AG10803 (cell line): ENCODE measurements around the gene NUDCD2.

ENCODE experiments used
- DNase-seq: peaks from one replicate; pipeline ENCODE4 v3.0.0; 2010; ENCODE audit warnings: low read depth
- H3K4me3 ChIP-seq: 2 replicates; pipeline ENCODE4 v1.5.1; 2011; ENCODE audit warnings: mild to moderate bottlenecking, low read length, control low read depth
- TF ChIP-seq, protein P1 (sequence below): conservative IDR thresholded peaks from 2 replicates; pipeline ENCODE4 v1.5.1; 2011; ENCODE audit warnings: mild to moderate bottlenecking, low read length, control low read depth, inconsistent platforms

The NUDCD2 gene

DNA sequence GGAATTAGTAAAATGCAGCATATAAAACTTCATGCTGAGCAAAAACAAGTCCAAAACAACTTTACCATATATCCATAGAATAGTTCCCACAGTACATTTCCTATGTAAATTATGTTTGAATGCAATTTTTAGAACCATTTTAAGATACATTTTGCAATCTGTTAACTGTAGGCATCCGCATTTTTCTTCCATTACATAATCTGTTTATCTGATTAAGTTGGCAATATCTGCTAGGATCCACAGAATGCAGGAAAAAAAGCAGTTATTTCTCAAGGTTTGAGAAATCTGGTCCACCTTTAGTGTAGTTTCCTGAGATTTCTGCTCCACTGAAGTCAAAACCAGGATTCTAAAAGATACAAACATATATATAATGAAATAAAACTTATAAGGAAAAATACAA, 6.2 kb downstream of the NUDCD2 start:
- peak; percentile 51 for DNase-seq
- H3K4me3 ChIP-seq: no peak overlapping the region
- TF ChIP-seq, protein P1, sequence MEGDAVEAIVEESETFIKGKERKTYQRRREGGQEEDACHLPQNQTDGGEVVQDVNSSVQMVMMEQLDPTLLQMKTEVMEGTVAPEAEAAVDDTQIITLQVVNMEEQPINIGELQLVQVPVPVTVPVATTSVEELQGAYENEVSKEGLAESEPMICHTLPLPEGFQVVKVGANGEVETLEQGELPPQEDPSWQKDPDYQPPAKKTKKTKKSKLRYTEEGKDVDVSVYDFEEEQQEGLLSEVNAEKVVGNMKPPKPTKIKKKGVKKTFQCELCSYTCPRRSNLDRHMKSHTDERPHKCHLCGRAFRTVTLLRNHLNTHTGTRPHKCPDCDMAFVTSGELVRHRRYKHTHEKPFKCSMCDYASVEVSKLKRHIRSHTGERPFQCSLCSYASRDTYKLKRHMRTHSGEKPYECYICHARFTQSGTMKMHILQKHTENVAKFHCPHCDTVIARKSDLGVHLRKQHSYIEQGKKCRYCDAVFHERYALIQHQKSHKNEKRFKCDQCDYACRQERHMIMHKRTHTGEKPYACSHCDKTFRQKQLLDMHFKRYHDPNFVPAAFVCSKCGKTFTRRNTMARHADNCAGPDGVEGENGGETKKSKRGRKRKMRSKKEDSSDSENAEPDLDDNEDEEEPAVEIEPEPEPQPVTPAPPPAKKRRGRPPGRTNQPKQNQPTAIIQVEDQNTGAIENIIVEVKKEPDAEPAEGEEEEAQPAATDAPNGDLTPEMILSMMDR: no peak

DNA sequence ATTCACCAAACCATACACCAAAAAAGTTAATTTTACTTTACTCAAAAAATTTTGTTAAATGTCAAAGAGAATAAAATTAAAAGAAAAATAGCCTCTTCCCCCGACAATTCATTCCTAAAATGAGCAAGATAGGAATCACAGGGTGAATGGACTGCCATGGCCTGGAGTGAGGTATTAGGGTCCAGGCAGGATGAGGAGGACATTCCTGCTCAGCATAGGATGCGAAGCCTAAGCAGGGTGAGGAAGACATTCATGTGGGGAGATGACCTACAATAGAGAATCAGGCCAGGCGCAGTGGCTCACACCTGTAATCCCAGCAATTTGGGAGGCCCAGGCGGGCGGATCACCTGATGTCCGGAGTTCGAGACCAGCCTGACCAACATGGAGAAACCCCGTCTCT, 8.4 kb downstream of the NUDCD2 start:
- TF ChIP-seq, protein P1: no peak
- no peak for DNase-seq

DNA sequence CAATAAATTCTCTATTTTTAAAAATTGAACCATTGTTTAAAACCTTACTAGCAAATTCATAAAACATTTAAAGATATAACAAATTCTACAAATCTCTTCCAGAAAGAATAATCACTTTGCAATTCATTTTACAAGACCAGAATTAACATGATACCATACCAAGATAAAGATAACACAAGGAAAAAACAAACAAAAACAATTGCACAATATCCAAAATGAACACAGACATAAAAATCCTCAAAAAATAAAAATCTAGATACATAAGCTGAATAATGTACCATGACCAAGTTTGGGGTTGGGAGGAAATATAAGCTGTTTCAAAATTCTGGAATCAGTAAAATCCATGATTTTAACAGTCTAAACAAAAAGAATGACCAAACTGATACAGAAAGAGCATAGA, 11.4 kb downstream of the NUDCD2 start:
- DNase-seq: no peak
- TF ChIP-seq, protein P1: no peak
- H3K4me3 ChIP-seq: no peak overlapping the region

More for the DNA sequence above, 8.4 kb downstream of the NUDCD2 start:
- H3K4me3 ChIP-seq: no peak overlapping the region

DNA sequence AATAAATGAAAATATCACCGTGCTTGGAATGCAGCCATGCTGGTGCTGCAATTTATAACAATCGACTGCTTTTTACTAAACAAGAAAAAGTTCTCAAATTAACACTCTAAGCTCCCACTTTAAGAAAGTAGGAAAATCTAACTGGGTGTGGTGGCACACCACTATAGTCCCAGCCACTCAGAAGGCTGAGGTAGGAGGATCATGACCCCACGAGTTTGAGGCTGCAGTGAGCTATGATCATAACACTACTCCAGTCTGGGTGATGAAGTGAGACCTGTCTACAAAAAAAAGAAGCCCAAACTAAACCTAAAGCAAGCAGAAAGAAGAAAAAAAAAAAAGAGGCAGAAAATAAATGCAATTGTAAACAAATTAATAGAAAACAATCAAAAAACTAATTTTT, 12.0 kb downstream of the NUDCD2 start:
- TF ChIP-seq, protein P1: no peak
- H3K4me3 ChIP-seq: no peak overlapping the region
- no peak for DNase-seq

DNA sequence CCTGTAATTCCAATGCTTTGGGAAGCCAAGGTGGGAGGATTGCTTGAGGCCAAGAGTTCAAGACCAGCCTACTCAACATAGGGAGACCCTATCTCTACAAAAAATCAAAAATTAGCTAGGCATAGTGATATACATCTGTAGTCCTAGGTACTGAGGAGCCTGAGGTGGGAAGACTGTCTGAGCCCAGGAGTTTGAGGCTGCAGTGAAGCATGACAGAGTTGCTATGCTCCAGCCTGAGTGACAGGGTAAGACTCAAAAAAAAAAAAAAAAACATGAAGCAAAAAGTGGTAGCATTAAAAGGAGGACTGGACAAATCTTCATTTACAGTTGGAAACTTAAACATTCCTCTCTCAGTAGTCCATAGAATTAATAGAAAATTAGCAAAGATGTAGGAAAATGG, 12.7 kb downstream of the NUDCD2 start:
- H3K4me3 ChIP-seq: no peak overlapping the region
- TF ChIP-seq, protein P1: no peak
- no peak for DNase-seq

DNA sequence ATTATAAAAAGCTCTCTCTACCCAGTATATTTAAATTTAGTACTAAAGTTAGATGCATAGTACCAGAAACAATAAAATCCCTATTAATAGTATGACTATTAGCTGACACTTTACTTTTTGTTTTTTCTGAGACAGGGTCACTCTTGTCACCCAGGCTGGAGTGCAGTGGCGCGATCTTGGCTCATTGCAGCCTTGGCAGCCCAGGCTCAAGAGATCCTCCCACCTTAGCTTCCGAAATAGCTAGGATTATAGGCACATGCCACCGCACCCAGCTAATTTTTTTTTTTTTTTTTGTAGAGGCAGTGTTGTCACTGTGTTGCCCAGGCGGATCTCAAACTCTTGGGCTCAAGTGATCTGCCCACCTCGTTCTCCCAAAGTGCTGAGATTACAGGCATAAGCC, 14.6 kb downstream of the NUDCD2 start:
- H3K4me3 ChIP-seq: no peak overlapping the region
- TF ChIP-seq, protein P1: no peak
- DNase-seq: no peak

DNA sequence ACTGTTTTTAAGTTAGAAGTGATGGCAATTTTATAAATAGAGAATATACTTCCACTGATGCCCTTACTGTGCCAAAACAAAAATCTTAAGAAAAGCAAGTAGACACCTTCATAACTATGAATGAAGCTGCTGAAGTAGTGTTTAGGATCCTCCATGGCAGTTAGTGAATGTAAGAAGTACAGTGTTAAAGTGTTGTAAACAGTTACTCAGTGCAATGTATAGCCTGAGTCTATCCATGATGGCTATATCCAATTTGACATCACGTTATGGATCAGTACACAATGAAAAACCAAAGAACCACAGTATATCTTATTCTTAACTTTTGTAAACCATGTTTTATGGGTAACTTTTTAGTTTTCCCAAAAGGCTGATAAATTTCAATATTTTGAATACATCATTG, 15.4 kb downstream of the NUDCD2 start:
- DNase-seq: no peak
- TF ChIP-seq, protein P1: no peak

More for the DNA sequence above, 15.4 kb downstream of the NUDCD2 start:
- H3K4me3 ChIP-seq: no peak overlapping the region
